H1 (cell line): ENCODE results near the gene BACE2. TPM values are rescaled to one million over a fixed set of nuclear protein-coding genes. Genes with fewer than 3 reads are reported as not detected.
A peak's percentile ranks its signal among the peaks of the same experiment; 100 is the strongest.

Experiments
- CTCF ChIA-PET: fragments of 300-600 bp; sonication (Branson Sonifier 250); formaldehyde crosslinking; loops from one replicate; lab custom pipeline; 2021; ENCODE audit not compliant: partially characterized antibody; lab: Charles Lee
- POLR2A ChIA-PET: fragments of 300-600 bp; sonication (Branson Sonifier 250); formaldehyde crosslinking; loops from one replicate; lab custom pipeline; 2021; ENCODE audit warnings: inconsistent platforms; ENCODE audit not compliant: partially characterized antibody; lab: Charles Lee
- DNase-seq, 2 experiments: peaks; one replicate each; pipeline versions ENCODE4 v3.0.0 to v3.0.0-alpha.2; 2010 to 2022; ENCODE audit warnings: low spot score in 2 of 2, low read depth in 1 of 2, mixed read lengths in 1 of 2
- FAIRE-seq: peaks from 2 replicates; lab custom pipeline; 2011; peaks lifted over from hg19 to GRCh38; lab: Jason Lieb, UNC
- H2AFZ ChIP-seq: 2 replicates; pipeline ENCODE4 v1.8.1; 2012; ENCODE audit warnings: low read length, inconsistent platforms
- H2AK5ac ChIP-seq: 2 replicates; pipeline ENCODE4 v1.6.1; 2013; ENCODE audit warnings: low read depth, low read length
- H2BK120ac ChIP-seq: replicated peaks from 2 replicates; pipeline ENCODE3; 2013; ENCODE audit warnings: low read depth, low read length, inconsistent platforms
- H2BK12ac ChIP-seq: 2 replicates; pipeline ENCODE4 v1.6.1; 2013; ENCODE audit warnings: low read depth, low read length
- H2BK15ac ChIP-seq: 2 replicates; pipeline ENCODE4 v1.6.1; 2013; ENCODE audit warnings: low read length
- H2BK20ac ChIP-seq: 2 replicates; pipeline ENCODE4 v1.6.1; 2013; ENCODE audit warnings: low read length
- H2BK5ac ChIP-seq: 2 replicates; pipeline ENCODE4 v1.6.1; 2013; ENCODE audit warnings: low read depth, low read length
- H3K14ac ChIP-seq: 2 replicates; pipeline ENCODE4 v1.6.1; 2013; ENCODE audit warnings: inconsistent platforms; ENCODE audit not compliant: insufficient read length
- H3K18ac ChIP-seq: 2 replicates; pipeline ENCODE4 v1.6.1; 2013; ENCODE audit warnings: low read length; ENCODE audit errors: extremely low read depth
- H3K23ac ChIP-seq: 2 replicates; pipeline ENCODE4 v1.6.1; 2013; ENCODE audit warnings: inconsistent platforms; ENCODE audit not compliant: insufficient read length
- H3K23me2 ChIP-seq: 2 replicates; pipeline ENCODE4 v1.6.1; 2013; ENCODE audit warnings: low read depth, low read length
- H3K27ac ChIP-seq: 2 replicates; pipeline ENCODE4 v1.6.1; 2011; ENCODE audit warnings: low read depth, low read length, inconsistent platforms
- H3K27me3 ChIP-seq, 4 experiments: replicated peaks in 1 of 4; 1 replicate in 1 of 4; 2 replicates in 3 of 4; pipeline versions ENCODE4 v1.6.1 to v1.8.1; 2011 to 2013; ENCODE audit warnings: low read length in 3 of 4, mild to moderate bottlenecking in 3 of 4, inconsistent platforms in 2 of 4, mixed read lengths in 2 of 4, moderate library complexity in 1 of 4; ENCODE audit not compliant: control insufficient read depth in 3 of 4, insufficient read depth in 3 of 4; ENCODE audit errors: extremely low read depth in 1 of 4
- H3K36me3 ChIP-seq, 4 experiments: 2 replicates each; pipeline versions ENCODE4 v1.6.1 to v1.8.1; 2011 to 2013; ENCODE audit warnings: mild to moderate bottlenecking in 4 of 4, low read length in 3 of 4, moderate library complexity in 2 of 4, control low read depth in 1 of 4, inconsistent platforms in 1 of 4; ENCODE audit not compliant: insufficient read depth in 4 of 4, control insufficient read depth in 2 of 4
- H3K4ac ChIP-seq: replicated peaks from 2 replicates; pipeline ENCODE3; 2013; ENCODE audit warnings: low read length, low read depth, mixed read lengths, inconsistent platforms; ENCODE audit not compliant: insufficient read length
- H3K4me1 ChIP-seq, 4 experiments: replicated peaks in 1 of 4; 1 replicate in 1 of 4; 2 replicates in 3 of 4; pipeline versions ENCODE4 v1.6.1 to v1.8.1; 2011 to 2013; ENCODE audit warnings: low read length in 3 of 4, inconsistent platforms in 2 of 4, mixed read lengths in 1 of 4; ENCODE audit not compliant: insufficient read depth in 4 of 4, control insufficient read depth in 3 of 4
- H3K4me2 ChIP-seq, 2 experiments: 2 replicates each; pipeline versions ENCODE4 v1.6.1 to v1.8.1; 2011 to 2013; ENCODE audit warnings: low read depth in 2 of 2, low read length in 2 of 2, control low read depth in 1 of 2, inconsistent platforms in 1 of 2, mild to moderate bottlenecking in 1 of 2; ENCODE audit not compliant: insufficient read depth in 1 of 2
- H3K4me3 ChIP-seq, 4 experiments: fragments of 200-600, 300-600 bp in 1 of 4; sonication (generic), shearing (Covaris generic), sonication (Bioruptor Twin) in 1 of 4; 2 replicates each; pipeline versions ENCODE4 v1.5.1 to v1.8.1; 2011 to 2016; ENCODE audit warnings: low read length in 4 of 4, low read depth in 3 of 4, control low read depth in 2 of 4, inconsistent platforms in 2 of 4, mild to moderate bottlenecking in 2 of 4, mixed read lengths in 1 of 4, moderate library complexity in 1 of 4; ENCODE audit not compliant: insufficient read depth in 2 of 4; ENCODE audit errors: extremely low read depth in 1 of 4
- H3K56ac ChIP-seq: replicated peaks from 2 replicates; pipeline ENCODE3; 2013; ENCODE audit warnings: low read depth, mild to moderate bottlenecking, mixed read lengths, low read length, inconsistent platforms; ENCODE audit not compliant: insufficient read length
- H3K79me1 ChIP-seq: 2 replicates; pipeline ENCODE4 v1.6.1; 2013; ENCODE audit warnings: low read depth, low read length, control low read depth
- H3K79me2 ChIP-seq, 2 experiments: 2 replicates each; pipeline versions ENCODE4 v1.6.1 to v1.8.1; 2012 to 2013; ENCODE audit warnings: low read length in 2 of 2, mild to moderate bottlenecking in 2 of 2, inconsistent platforms in 1 of 2; ENCODE audit not compliant: insufficient read depth in 2 of 2, control insufficient read depth in 1 of 2
- H3K9ac ChIP-seq, 4 experiments: replicated peaks in 1 of 4; 1 replicate in 1 of 4; 2 replicates in 3 of 4; pipeline versions ENCODE4 v1.6.1 to v1.8.1; 2011 to 2013; ENCODE audit warnings: low read depth in 3 of 4, low read length in 3 of 4, control low read depth in 2 of 4, mild to moderate bottlenecking in 2 of 4, moderate library complexity in 2 of 4, inconsistent platforms in 1 of 4; ENCODE audit errors: extremely low read depth in 1 of 4
- H3K9me3 ChIP-seq, 2 experiments: 2 replicates each; pipeline versions ENCODE4 v1.6.1 to v1.8.1; 2012 to 2013; ENCODE audit warnings: mild to moderate bottlenecking in 2 of 2, moderate library complexity in 2 of 2, control low read depth in 1 of 2, inconsistent platforms in 1 of 2, low read depth in 1 of 2, low read length in 1 of 2, mixed read lengths in 1 of 2; ENCODE audit not compliant: insufficient read depth in 2 of 2
- H4K20me1 ChIP-seq, 2 experiments: replicated peaks in 1 of 2; 2 replicates each; pipeline versions ENCODE3 to v1.8.1; 2011 to 2013; ENCODE audit warnings: inconsistent platforms in 2 of 2, low read length in 2 of 2, mild to moderate bottlenecking in 1 of 2; ENCODE audit not compliant: insufficient read depth in 2 of 2, control insufficient read depth in 1 of 2
- H4K5ac ChIP-seq: 2 replicates; pipeline ENCODE4 v1.6.1; 2013; ENCODE audit warnings: low read length, low read depth, mixed read lengths, inconsistent platforms; ENCODE audit not compliant: insufficient read length
- H4K8ac ChIP-seq: 2 replicates; pipeline ENCODE4 v1.8.0; 2013; ENCODE audit warnings: mild to moderate bottlenecking, moderate library complexity, low read length, inconsistent platforms; ENCODE audit not compliant: insufficient read depth; ENCODE audit errors: extremely low read depth
- H4K91ac ChIP-seq: replicated peaks from 2 replicates; pipeline ENCODE3; 2013; ENCODE audit warnings: low read length, mixed read lengths, inconsistent platforms; ENCODE audit not compliant: insufficient read length
- CEBPB ChIP-seq: IDR thresholded peaks from 2 replicates; pipeline ENCODE4 v1.6.1; 2012; ENCODE audit warnings: low read depth, low read length
- CTCF ChIP-seq, 3 experiments: IDR thresholded peaks; 1 replicate in 2 of 3; 2 replicates in 1 of 3; pipeline versions ENCODE4 v1.5.1 to v1.6.1; 2011; ENCODE audit warnings: low read length in 3 of 3, mild to moderate bottlenecking in 3 of 3, inconsistent platforms in 2 of 3, low read depth in 1 of 3, moderate library complexity in 1 of 3; ENCODE audit not compliant: insufficient read depth in 1 of 3; ENCODE audit errors: control extremely low read depth in 1 of 3
- E2F6 ChIP-seq: IDR thresholded peaks from 2 replicates; pipeline ENCODE4 v1.6.1; 2012; ENCODE audit warnings: inconsistent platforms
- EP300 ChIP-seq, 2 experiments: IDR thresholded peaks; 1 replicate in 1 of 2; 2 replicates in 1 of 2; pipeline ENCODE4 v1.6.1; 2011 to 2012; ENCODE audit warnings: low read depth in 2 of 2, low read length in 2 of 2, mild to moderate bottlenecking in 2 of 2, borderline replicate concordance in 1 of 2, inconsistent platforms in 1 of 2, moderate library complexity in 1 of 2
- KDM5A ChIP-seq: fragments of 200-600 bp; IDR thresholded peaks from 2 replicates; pipeline ENCODE4 v1.7.1; 2012; ENCODE audit warnings: mild to moderate bottlenecking, low read length, inconsistent platforms, mixed read lengths
- MAFK ChIP-seq: IDR thresholded peaks from 2 replicates; pipeline ENCODE4 v1.6.1; 2012; ENCODE audit warnings: low read depth, mild to moderate bottlenecking, improper control_type of control experiment, low read length
- POLR2AphosphoS5 ChIP-seq: IDR thresholded peaks from 2 replicates; pipeline ENCODE4 v1.6.1; 2011; ENCODE audit warnings: low read depth, low read length
- RAD21 ChIP-seq, 2 experiments: IDR thresholded peaks in 1 of 2; conservative IDR thresholded peaks in 1 of 2; 2 replicates each; pipeline ENCODE4 v1.6.1; 2011; ENCODE audit warnings: low read depth in 2 of 2, low read length in 2 of 2, improper control_type of control experiment in 1 of 2, inconsistent platforms in 1 of 2, mild to moderate bottlenecking in 1 of 2, moderate library complexity in 1 of 2
- SIRT6 ChIP-seq: IDR thresholded peaks from one replicate; pipeline ENCODE4 v1.7.1; 2012; ENCODE audit warnings: low read length, inconsistent platforms
- TAF1 ChIP-seq: IDR thresholded peaks from 2 replicates; pipeline ENCODE4 v1.6.1; 2011; ENCODE audit warnings: mild to moderate bottlenecking, low read depth, low read length
- WGBS, 2 experiments: shearing (Covaris generic) in 1 of 2; methylation state at CpG; one replicate each; pipeline versions ENCODE4 v1.1.6 to v1.1.7; 2013 to 2015; ENCODE audit warnings: low lambda C conversion rate in 2 of 2, mixed read lengths in 2 of 2, inconsistent platforms in 1 of 2, low coverage in 1 of 2, missing lambda C conversion rate in 1 of 2; ENCODE audit not compliant: insufficient replicate concordance in 2 of 2, insufficient coverage in 1 of 2, insufficient read length in 1 of 2; ENCODE audit errors: extremely low coverage in 1 of 2, missing lambda C conversion rate in 1 of 2; 5-methylcytosine and 5-hydroxymethylcytosine counted together
- polyA plus RNA-seq, 7 experiments: library from polyadenylated mRNA; depleted of rRNA in 3 of 7; stranded (reverse) in 5 of 7; unstranded in 2 of 7; fragments of >200 nt in 5 of 7; fragments of 200-250 nt in 2 of 7; gene quantifications; 1 replicate in 5 of 7; 2 replicates in 1 of 7; 4 replicates in 1 of 7; pipeline versions ENCODE4 v1.2.1 to v1.2.3, GENCODE V29; 2011 to 2013; ENCODE audit warnings: missing spikeins in 2 of 7, mixed read lengths in 2 of 7
- total RNA-seq: library from RNA; stranded (reverse); fragmentation: NEBNext Ultra II Directional; extraction: Animal tissue kit (Norgen Biotek cat#: 25700); gene quantifications from 2 replicates; pipeline ENCODE4 v1.2.1, GENCODE V29; 2021

BACE2 gene
- total and polyA plus RNA-seq, 2 of the 8 experiments (the other 6 are each of a cell fraction or from before 2014, with no cell fraction given): 8.1 to 10.9 TPM

- Histone ChIP-seq H4K20me1 (peaks cover 0 to 4% of the 10 kb centered on the region in 2 experiments), H2AK5ac (no peak overlapping the region), H3K23ac (no peak overlapping the region), H2BK20ac (no peak overlapping the region), H2BK15ac (no peak overlapping the region), H4K8ac (no peak overlapping the region), H2BK12ac (no peak overlapping the region), H3K79me2 (no peaks in the 10 kb centered on the region), H3K9me3 (no peaks in the 10 kb centered on the region), H4K5ac (no peak overlapping the region), H3K27ac (no peak overlapping the region), H4K91ac (no peak overlapping the region), H3K36me3 (no peaks in the 10 kb centered on the region), H3K14ac (no peak overlapping the region), H3K79me1 (no peaks in the 10 kb centered on the region), H3K23me2 (peaks cover 12% of the 10 kb centered on the region; the same call in 1 of the 2 replicates), H3K4me1 (peaks cover 0 to 7% (median 4%) of the 10 kb centered on the region in 4 experiments; a peak in 4 of 7 replicates), H2BK5ac (no peak overlapping the region), H2BK120ac (no peak overlapping the region), H2AFZ (no peak overlapping the region), H3K4me2 (no peak overlapping the region), H3K18ac (no peak overlapping the region), H3K9ac (no peak overlapping the region), H3K27me3 (peaks cover 0 to 31% (median 22%) of the 10 kb centered on the region in 4 experiments; a peak in 6 of 7 replicates), H3K56ac (no peak overlapping the region), H3K4me3 (no peak overlapping the region), H3K4ac (no peak overlapping the region)
- FAIRE-seq (peak; percentile 66), DNase-seq (peak in 1 of 2 experiments; percentile 59)
- ChIA-PET CTCF (interaction anchor here (0.6 to 7.0 kb wide), 29 partner anchors 12 to 357 kb away, joined by 3 to 81 read pairs (median 4); no protein-coding TSS in a partner anchor), POLR2A (no interaction called here)
- 3% methylated on average over 2 of the region's 2 CpGs; no CpG with 5 or more reads in 1 of the 2 experiments for WGBS, 2 experiments
- TF ChIP-seq SIRT6 (no peak), CTCF (IDR thresholded peaks at IDR 0.05; ENCODE audit: control extremely low read depth in 1 of 3, insufficient read depth in 1 of 3, low read depth in 1 of 3, low read length in 3 of 3) (peak; percentile 83 to 99 (median 86)), E2F6 (no peak), EP300 (IDR thresholded peaks at IDR 0.05; ENCODE audit: borderline replicate concordance in 1 of 2, low read depth in 2 of 2, low read length in 2 of 2) (no peak), TAF1 (no peak), CEBPB (no peak), RAD21 (IDR thresholded peaks at IDR 0.05 in 1 of 2, conservative IDR thresholded peaks at IDR 0.05 in 1 of 2; ENCODE audit: low read depth in 2 of 2, low read length in 2 of 2) (peak; percentile 47 to 68; a peak in 3 of 4 replicates), MAFK (no peak), POLR2AphosphoS5 (no peak), KDM5A (no peak)
Observed at GRCh38 chr21:41170442-41170841, 2.5 kb downstream of the BACE2 start.
